T-cell (primary cell): Measurements from ENCODE around the gene TLE1. TPM values are rescaled to one million over a fixed set of nuclear protein-coding genes. Genes with fewer than 3 reads are reported as not detected.

Experiments
- ATAC-seq, 4 experiments: fragments of 200-7000 bp in 3 of 4; fragments of 150-1000 bp in 1 of 4; cut with Tn5 transposase; replicated peaks in 1 of 4; 1 replicate in 3 of 4; 2 replicates in 1 of 4; pipeline ENCODE4 v1.10.0; 2021; ENCODE audit warnings: moderate library complexity in 3 of 4, mild to moderate bottlenecking in 2 of 4, moderate number of reproducible peaks in 1 of 4
- CTCF ChIA-PET, 2 donors: fragments of 300-600 bp; sonication (Branson Sonifier 250); formaldehyde crosslinking; loops; one replicate each; lab custom pipeline; 2022; ENCODE audit warnings: antibody characterized with exemption in 2 of 2; lab: Charles Lee
- POLR2A ChIA-PET, 2 donors: fragments of 300-600 bp; sonication (Branson Sonifier 250); formaldehyde crosslinking; loops; one replicate each; lab custom pipeline; 2022; ENCODE audit warnings: antibody characterized with exemption in 2 of 2; lab: Charles Lee
- DNase-seq, 35 experiments: peaks; one replicate each; pipeline versions ENCODE4 v3.0.0 to v3.0.0-alpha.2; 2013 to 2023
- H3K27ac ChIP-seq: one replicate; pipeline ENCODE4 v1.5.1; 2013; ENCODE audit warnings: low read length
- H3K27me3 ChIP-seq, 2 experiments: replicated peaks in 1 of 2; 1 replicate in 1 of 2; 2 replicates in 1 of 2; pipeline versions ENCODE4 v1.6.1 to v1.7.0; 2013; ENCODE audit warnings: low read length in 1 of 2, mixed read lengths in 1 of 2; ENCODE audit not compliant: control insufficient read depth in 2 of 2, insufficient read depth in 2 of 2; ENCODE audit errors: extremely low read depth in 1 of 2
- H3K36me3 ChIP-seq, 2 donors: 1 replicate in 1 of 2; 2 replicates in 1 of 2; pipeline versions ENCODE4 v1.6.1 to v1.7.0; 2013; ENCODE audit warnings: low read length in 1 of 2; ENCODE audit not compliant: control insufficient read depth in 2 of 2, insufficient read depth in 1 of 2; ENCODE audit errors: extremely low read depth in 1 of 2
- H3K4me1 ChIP-seq, 2 experiments: 1 replicate in 1 of 2; 2 replicates in 1 of 2; pipeline versions ENCODE4 v1.6.1 to v1.7.0; 2013; ENCODE audit warnings: low read length in 2 of 2, mixed read lengths in 1 of 2; ENCODE audit not compliant: insufficient read depth in 2 of 2, control insufficient read depth in 1 of 2; ENCODE audit errors: extremely low read depth in 1 of 2
- H3K4me3 ChIP-seq, 2 donors: 1 replicate in 1 of 2; 2 replicates in 1 of 2; pipeline versions ENCODE4 v1.5.1 to v1.7.0; 2013; ENCODE audit warnings: mild to moderate bottlenecking in 2 of 2, low read length in 1 of 2, moderate library complexity in 1 of 2; ENCODE audit not compliant: control insufficient read depth in 1 of 2; ENCODE audit errors: extremely low read depth in 1 of 2
- H3K9me3 ChIP-seq: 2 replicates; pipeline ENCODE4 v1.7.0; 2013
- H3K27ac Mint-ChIP-seq, 2 donors: one replicate each; pipeline ENCODE4 v1.8.0; 2020 to 2021; ENCODE audit warnings: mild to moderate bottlenecking in 2 of 2, mixed read lengths in 2 of 2
- H3K27me3 Mint-ChIP-seq, 2 donors: one replicate each; pipeline ENCODE4 v1.8.0; 2021 to 2022; ENCODE audit warnings: mixed read lengths in 2 of 2
- H3K36me3 Mint-ChIP-seq: one replicate; pipeline ENCODE4 v1.8.0; 2021; ENCODE audit warnings: mixed read lengths
- H3K4me1 Mint-ChIP-seq, 3 donors: one replicate each; pipeline ENCODE4 v1.8.0; 2020 to 2022; ENCODE audit warnings: mixed read lengths in 3 of 3, mild to moderate bottlenecking in 1 of 3
- H3K4me3 Mint-ChIP-seq, 3 donors: one replicate each; pipeline ENCODE4 v1.8.0; 2020 to 2022; ENCODE audit warnings: mild to moderate bottlenecking in 3 of 3, mixed read lengths in 3 of 3, moderate library complexity in 3 of 3
- H3K9me3 Mint-ChIP-seq, 3 donors: one replicate each; pipeline ENCODE4 v1.8.0; 2020 to 2022; ENCODE audit warnings: mixed read lengths in 3 of 3
- WGBS: methylation state at CpG from one replicate; pipeline ENCODE4 v1.1.5; 2013; ENCODE audit warnings: missing lambda C conversion rate; ENCODE audit not compliant: insufficient coverage; 5-methylcytosine and 5-hydroxymethylcytosine counted together
- total RNA-seq, 35 experiments: library from RNA in 6 of 35; stranded (reverse) in 6 of 35; fragments of 120-200 nt in 1 of 35; gene quantifications; one replicate each; pipeline versions ENCODE4 v1.2.1 to v1.2.4 and lab custom pipeline; 2013 to 2026

TLE1 gene
- total RNA-seq, 5 donors from 2014 or later (not counting 1 experiment from before 2014, with no cell fraction given), result 1.3 to 3.5 (median 2.8) TPM

- Histone ChIP-seq H3K27me3 (no peaks in the 10 kb centered on the region), H3K27ac (no peak overlapping the region), H3K4me1 (no peaks in the 10 kb centered on the region), H3K9me3 (no peaks in the 10 kb centered on the region), H3K36me3 (no peaks in the 10 kb centered on the region), H3K4me3 (no peak overlapping the region)
- Mint-ChIP-seq H3K9me3 (no peaks in the 10 kb centered on the region), H3K4me3 (no peak overlapping the region), H3K27me3 (no peaks in the 10 kb centered on the region), H3K4me1 (no peaks in the 10 kb centered on the region), H3K36me3 (no peaks in the 10 kb centered on the region), H3K27ac (no peak overlapping the region)
- ChIA-PET CTCF (interaction anchor here in 1 of 2 donors (0.9 kb wide), 1 partner anchor 580 kb away, joined by 3 read pairs; no protein-coding TSS in a partner anchor), POLR2A (no interaction called here)
- ATAC-seq, result no peak
- 67% methylated on average over 2 of the region's 6 CpGs for WGBS
- no peak for DNase-seq
These were observed 150.5 kb downstream of the TLE1 start for GRCh38 chr9:81538890-81539289.

GRCh38 chr9:81537964-81538363, 151.4 kb downstream of the TLE1 start:
- Mint-ChIP-seq H3K4me1 (no peaks in the 10 kb centered on the region), H3K27ac (no peak overlapping the region), H3K4me3 (no peak overlapping the region), H3K9me3 (no peaks in the 10 kb centered on the region), H3K36me3 (no peaks in the 10 kb centered on the region), H3K27me3 (no peaks in the 10 kb centered on the region)
- POLR2A ChIA-PET, result no interaction called here
- Histone ChIP-seq H3K4me3 (no peak overlapping the region), H3K4me1 (no peaks in the 10 kb centered on the region), H3K27ac (no peak overlapping the region), H3K27me3 (no peaks in the 10 kb centered on the region), H3K36me3 (no peaks in the 10 kb centered on the region), H3K9me3 (no peaks in the 10 kb centered on the region)
- DNase-seq (no peak), ATAC-seq (no peak)
- CTCF ChIA-PET, result no interaction called here
- WGBS, result no CpG with 5 or more reads among the region's 1 CpG

GRCh38 chr9:81536242-81537025, 152.9 kb downstream of the TLE1 start:
- Mint-ChIP-seq H3K27me3 (no peaks in the 10 kb centered on the region), H3K4me1 (no peaks in the 10 kb centered on the region), H3K4me3 (no peak overlapping the region), H3K27ac (no peak overlapping the region), H3K36me3 (no peaks in the 10 kb centered on the region), H3K9me3 (no peaks in the 10 kb centered on the region)
- CTCF ChIA-PET, result interaction anchor here in 1 of 2 donors (0.6 kb wide), 1 partner anchor 45 kb away, joined by 3 read pairs; no protein-coding TSS in a partner anchor
- DNase-seq (no peak), ATAC-seq (no peak)
- Histone ChIP-seq H3K4me3 (no peak overlapping the region), H3K27ac (no peak overlapping the region), H3K27me3 (no peaks in the 10 kb centered on the region), H3K36me3 (no peaks in the 10 kb centered on the region), H3K4me1 (no peaks in the 10 kb centered on the region), H3K9me3 (no peaks in the 10 kb centered on the region)
- POLR2A ChIA-PET, result no interaction called here
- 84% methylated on average over 7 of the region's 9 CpGs for WGBS

DNA sequence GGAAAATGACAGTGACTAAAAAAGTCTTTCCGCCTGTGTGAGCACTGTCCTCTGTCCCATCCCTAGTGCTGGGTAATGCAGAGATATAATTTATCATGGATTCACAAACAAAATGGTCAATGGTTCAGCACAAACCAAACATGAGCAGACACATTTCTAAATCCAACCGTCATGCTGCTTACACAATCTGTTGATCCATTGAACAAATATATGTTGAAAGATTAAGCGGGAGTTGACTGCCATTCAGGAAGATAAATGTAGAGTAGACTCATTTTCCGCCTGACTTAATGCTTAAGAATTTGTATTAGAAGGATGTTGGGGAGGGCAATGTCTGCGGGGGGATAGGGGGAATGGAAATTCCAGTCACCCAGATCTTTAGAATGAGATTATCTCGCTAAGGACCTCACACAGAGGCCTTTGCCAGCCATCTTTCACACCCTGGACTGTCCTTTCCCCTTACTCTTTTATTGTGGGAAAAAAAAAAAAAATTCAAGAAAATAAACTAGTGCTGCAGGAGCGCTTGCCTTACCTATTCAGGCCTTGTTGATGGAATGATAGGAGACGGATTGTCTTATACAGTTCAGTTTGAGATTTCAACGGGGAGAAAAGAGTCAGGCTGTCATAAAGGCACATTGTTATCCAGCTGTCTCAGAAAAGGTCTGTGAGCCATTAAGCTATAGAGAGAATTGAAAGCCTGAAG, 153.7 kb downstream of the TLE1 start:
- no peak overlapping the region for H3K4me3 Mint-ChIP-seq
- no peaks in the 10 kb centered on the region for H3K36me3 Mint-ChIP-seq
- Histone ChIP-seq H3K9me3 (no peaks in the 10 kb centered on the region), H3K4me1 (no peaks in the 10 kb centered on the region), H3K36me3 (no peaks in the 10 kb centered on the region), H3K4me3 (no peak overlapping the region), H3K27me3 (no peaks in the 10 kb centered on the region), H3K27ac (no peak overlapping the region)
- ChIA-PET POLR2A (no interaction called here), CTCF (interaction anchor here in 1 of 2 donors (0.6 kb wide), 1 partner anchor 45 kb away, joined by 3 read pairs; no protein-coding TSS in a partner anchor)
- H3K4me1 Mint-ChIP-seq, result no peaks in the 10 kb centered on the region
- DNase-seq, result no peak
- WGBS, result 78% methylated on average over 3 of the region's 9 CpGs
- no peak for ATAC-seq
- peaks cover 0 to 6% of the 10 kb centered on the region in 2 donors for H3K27me3 Mint-ChIP-seq
- H3K27ac Mint-ChIP-seq, result no peak overlapping the region
- peaks cover 0 to 6% (median 0%) of the 10 kb centered on the region in 3 donors for H3K9me3 Mint-ChIP-seq

DNA sequence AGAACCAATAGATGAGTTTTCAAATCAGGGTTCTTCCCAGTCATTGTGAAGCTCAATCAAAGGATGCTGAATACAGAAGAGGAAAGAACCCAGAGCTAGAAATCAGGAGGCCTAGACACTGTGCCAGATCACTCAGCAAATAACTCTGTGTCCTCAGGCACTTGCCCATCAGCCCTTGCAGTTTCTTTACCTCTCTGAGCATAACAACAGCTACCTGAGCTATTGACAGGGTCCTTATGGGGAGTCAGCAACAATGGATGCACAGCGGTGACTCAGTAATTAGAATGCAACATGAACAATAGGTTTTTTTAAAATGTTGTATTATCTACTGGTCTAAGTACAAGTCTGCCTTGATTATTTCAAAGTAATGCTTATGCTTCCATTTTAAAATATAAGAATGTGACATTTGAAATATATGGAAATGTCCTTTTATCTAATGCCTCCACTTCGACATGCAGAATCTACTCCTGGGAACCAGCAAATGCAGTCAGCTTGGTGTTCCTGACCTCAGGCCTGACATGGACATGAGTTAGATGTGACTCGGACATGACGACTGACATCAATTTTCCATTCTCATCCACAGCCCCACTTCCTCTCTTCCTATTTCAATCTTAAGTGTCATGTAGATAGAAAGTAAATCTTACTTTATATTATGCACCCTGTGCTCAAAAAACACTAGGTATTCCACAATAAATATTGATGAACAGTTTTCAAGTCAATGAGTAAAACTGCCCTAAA, 155.0 kb downstream of the TLE1 start:
- Mint-ChIP-seq H3K27me3 (peaks cover 0 to 6% of the 10 kb centered on the region in 2 donors), H3K9me3 (peaks cover 0 to 6% (median 0%) of the 10 kb centered on the region in 3 donors), H3K27ac (no peak overlapping the region), H3K4me1 (no peaks in the 10 kb centered on the region), H3K4me3 (no peak overlapping the region), H3K36me3 (no peaks in the 10 kb centered on the region)
- Histone ChIP-seq H3K9me3 (no peaks in the 10 kb centered on the region), H3K27ac (no peak overlapping the region), H3K36me3 (no peaks in the 10 kb centered on the region), H3K4me1 (no peaks in the 10 kb centered on the region), H3K4me3 (no peak overlapping the region), H3K27me3 (no peaks in the 10 kb centered on the region)
- 60% methylated on average over 1 of the region's 4 CpGs for WGBS
- ChIA-PET POLR2A (no interaction called here), CTCF (no interaction called here)
- ATAC-seq (no peak), DNase-seq (no peak)
